Limb (tissue), 2 donors: Measurements from ENCODE around the gene ADISSP.

ENCODE experiments used
- DNase-seq, 2 donors: peaks; one replicate each; pipeline ENCODE4 v3.0.0-alpha.2; 2016; ENCODE audit errors: extremely low spot score in 2 of 2

The ADISSP gene

GRCh38 chr20:3719046-3719445 is 48.5 kb downstream of the ADISSP start:
- DNase-seq = no peak

- DNase-seq = peak in 1 of 2 donors; percentile 50
Observed at GRCh38 chr20:3716195-3716834, 51.2 kb downstream of the ADISSP start.

DNA sequence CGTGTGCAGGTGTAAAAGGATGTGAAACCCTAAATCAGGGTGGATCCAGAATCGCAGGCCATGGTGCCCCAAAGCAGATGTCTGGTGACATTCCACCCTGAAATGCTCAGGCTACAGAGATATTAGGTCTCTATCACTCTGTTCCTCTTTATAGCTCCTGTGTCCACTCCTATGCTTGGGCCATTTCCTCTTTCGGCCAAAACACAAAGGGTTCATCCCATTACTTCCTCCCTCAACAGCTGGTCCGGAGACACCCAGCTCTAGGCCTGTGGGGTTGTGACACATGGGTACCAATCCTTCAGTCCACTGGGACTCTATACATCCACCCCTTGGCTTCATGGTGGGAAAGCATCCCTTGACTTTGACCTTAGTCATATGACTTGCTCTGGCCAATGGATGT is 53.5 kb downstream of the ADISSP start:
- no peak for DNase-seq

- DNase-seq = peak in 1 of 2 donors; percentile 21
Observed at GRCh38 chr20:3712279-3712873, 55.2 kb downstream of the ADISSP start, which contains the start of gene SIGLEC1. Gene SIGLEC1, minus strand, starts transcription at chr20:3712600. Its CDS starts 5,472 bp downstream, at chr20:3707128.

GRCh38 chr20:3711484-3711941 is 56.0 kb downstream of the ADISSP start:
- peak in 1 of 2 donors; percentile 18 for DNase-seq

- peak in 1 of 2 donors; percentile 91 for DNase-seq
Observed at GRCh38 chr20:3710703-3711483, 56.7 kb downstream of the ADISSP start.

GRCh38 chr20:3710011-3710466 is 57.5 kb downstream of the ADISSP start:
- peak in 1 of 2 donors; percentile 31 for DNase-seq

DNA sequence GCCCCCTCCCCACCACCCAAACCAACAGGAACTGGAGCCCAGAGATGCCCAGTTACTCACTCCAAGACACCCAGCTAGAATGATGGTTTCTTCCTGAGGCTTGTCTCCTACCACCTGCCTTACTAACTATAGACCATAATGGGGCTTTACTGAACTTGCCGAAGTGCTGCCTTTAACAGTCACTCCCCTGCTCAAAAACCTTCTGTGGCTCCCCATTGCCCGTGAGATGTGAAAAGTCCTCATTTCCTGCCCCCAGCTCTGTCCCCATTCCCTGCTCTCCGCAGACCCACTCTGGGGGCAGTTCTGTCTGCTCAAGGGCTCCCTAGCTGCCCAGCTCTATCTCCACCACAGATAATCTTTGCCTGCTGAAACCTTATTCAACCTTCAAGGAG is 60.0 kb downstream of the ADISSP start:
- DNase-seq = no peak

DNA sequence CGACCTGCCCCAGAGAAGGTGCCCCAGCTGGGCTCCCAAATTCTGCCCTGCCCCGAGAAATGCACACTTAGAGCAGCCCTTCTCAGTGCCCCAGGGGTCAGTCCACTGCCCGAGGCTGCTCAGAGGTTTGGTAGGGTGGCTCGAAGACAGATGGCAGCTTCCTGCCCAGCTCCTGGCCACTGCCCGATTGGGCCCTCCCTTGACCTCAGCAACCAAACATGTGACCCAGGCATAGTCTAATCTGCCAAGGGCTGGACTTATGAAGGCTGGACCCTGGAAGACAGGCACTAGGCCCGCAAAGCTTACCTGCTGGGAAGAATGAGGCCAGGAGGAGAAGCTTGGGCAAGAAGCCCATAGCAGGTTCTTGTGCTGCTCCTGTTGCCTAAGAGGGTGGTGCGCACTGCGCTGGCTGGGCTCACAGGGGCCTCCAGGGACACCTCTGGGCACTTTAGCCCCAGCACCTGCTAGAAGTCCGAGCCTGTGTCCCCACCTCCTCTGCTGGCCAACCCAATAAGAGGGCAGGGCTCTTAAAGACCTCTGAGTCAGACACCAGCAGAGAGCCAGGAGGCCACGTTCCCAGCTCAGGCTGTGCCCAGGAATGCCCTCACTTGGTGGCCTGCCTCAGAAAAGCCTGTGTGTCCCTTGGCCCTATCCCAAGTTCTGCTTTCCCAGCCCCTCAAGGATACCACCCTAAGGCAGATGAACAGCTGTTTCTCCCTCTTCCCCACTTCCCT is 60.6 kb downstream of the ADISSP start:
- DNase-seq = no peak

- DNase-seq = no peak
Observed at GRCh38 chr20:3705970-3706739, 61.4 kb downstream of the ADISSP start.

DNA sequence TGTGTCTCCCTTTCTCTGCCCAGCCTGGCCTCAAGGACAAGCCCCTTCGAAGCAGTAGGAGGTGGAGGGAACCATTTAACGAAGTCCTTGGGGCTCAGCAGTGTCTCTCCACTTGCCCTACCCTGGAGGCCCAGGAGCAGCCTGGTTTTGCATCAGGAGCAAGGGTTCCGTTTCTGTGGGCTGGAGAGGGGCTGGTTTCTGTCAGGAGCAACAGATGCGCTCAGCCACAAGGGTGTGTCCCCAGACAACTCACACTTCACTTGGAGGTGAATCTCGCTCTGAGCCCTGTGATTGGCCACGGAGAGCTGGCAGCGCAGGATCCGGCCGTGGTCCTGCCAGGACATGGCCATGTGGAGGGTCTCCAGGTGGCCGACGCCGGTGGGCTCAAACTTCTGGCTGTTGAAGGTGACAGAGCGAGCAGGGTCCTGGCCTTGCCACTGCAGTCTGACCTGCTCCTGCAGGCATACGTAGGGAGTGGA is 62.0 kb downstream of the ADISSP start:
- DNase-seq = no peak

DNA sequence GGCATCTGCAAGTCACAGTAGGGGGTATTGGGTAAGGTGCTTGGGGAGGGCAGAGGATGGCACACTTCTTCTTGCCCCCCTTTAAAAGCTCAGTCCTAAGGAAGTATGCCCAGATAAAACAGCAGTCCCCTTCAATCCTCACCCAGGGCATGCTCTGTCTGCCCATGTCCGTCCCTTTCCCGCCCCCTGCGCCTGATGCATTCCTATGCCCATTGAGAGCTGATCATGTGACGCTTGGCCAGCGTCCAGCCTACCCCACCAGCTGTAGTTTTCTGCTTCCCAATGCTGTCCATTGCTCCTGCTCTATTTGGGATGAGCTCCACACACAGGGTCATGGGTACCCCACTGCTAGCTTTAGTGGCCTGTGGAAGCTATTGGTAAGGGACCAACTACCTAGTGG is 63.5 kb downstream of the ADISSP start:
- no peak for DNase-seq
